ENCODE results near the gene ZC3H18.
A peak's percentile ranks its signal among the peaks of the same experiment; 100 is the strongest.

ZC3H18 gene

DNA sequence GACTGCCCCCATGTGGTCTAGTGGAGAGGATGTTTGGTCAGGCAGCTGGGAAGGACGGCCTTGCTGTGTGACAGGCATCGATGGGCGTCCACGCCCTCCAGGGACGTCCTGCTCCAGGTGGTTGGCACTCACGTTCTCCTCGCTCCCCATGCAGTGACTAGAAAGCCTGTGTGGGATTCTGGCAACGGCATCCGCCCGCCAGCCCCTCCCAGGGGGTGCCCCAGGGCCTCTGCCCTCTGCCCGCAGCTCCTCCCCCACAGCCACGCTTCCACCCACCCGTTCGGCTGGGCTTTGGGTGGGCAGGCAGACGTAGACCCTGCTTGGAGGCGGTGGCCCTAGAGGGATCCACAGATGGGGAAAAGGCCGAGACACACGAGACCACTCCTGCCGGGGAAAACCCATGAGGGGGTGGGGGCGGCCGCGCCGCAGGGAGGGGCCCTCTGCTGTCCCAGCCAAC lies 63.5 kb downstream of the ZC3H18 start:
- Histone ChIP-seq H3K4me3 (peak overlapping the region in 1 of 2 donors; percentile 44), H3K27me3 (peaks cover 0 to 47% of the 10 kb centered on the region in 2 donors), H3K27ac (no peak overlapping the region), H3K36me3 (peaks cover 37 to 49% (median 47%) of the 10 kb centered on the region in 3 donors), H3K9me3 (no peaks in the 10 kb centered on the region), H3K4me1 (peaks cover 0 to 16% (median 14%) of the 10 kb centered on the region in 4 donors)
- DNase-seq: peak in 1 of 2 donors; percentile 37
- no peak for TF ChIP-seq CTCF (IDR thresholded peaks at IDR 0.05)
- intact Hi-C loops (cut with DNase I; ENCODE audit: low total_unique reads): no loop called here

DNA sequence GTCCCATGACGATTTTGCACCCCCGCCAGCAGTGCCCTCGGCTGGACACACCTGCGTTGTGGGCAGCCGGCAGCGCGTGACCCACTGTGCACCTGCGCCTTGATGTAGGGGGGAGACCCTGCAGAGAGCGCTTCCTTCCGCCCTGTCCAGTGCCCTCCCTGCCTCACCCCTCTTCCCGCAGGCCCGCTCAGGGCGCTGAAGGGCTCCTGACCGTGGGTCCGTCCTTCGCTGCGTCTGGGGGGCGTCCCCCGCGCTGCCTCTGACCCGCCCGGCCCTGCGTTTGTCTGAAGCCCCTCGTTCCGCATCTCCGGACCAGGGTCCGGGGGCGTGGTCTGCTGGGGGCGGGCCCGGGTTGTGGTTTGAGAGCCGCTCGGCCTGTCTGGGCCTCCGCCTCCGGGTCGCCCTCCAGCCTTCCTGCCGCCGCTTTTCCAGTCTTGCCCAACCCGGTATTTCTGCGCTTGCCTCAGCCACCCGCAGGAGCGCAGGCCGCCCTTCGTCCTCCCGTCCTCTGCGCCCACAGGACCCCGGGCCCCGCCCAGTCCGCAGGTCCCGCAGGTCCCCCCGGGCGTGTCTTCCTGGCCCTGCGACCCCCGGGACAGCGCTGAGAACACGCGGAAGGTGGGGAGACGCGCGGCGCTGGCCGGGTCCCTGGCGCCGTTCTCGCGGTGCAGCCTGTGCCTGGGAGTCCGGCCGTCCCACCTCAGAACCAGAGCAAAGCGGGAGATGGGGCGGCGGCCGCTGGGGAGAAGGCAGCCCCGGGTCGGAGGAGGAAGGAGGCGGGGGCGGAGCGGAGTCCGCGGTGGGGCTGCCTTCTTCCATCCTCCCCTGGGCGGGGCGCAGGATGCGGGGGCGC lies 64.2 kb downstream of the ZC3H18 start:
- H3K9me3 ChIP-seq: no peaks in the 10 kb centered on the region
- H3K4me3 ChIP-seq: peak overlapping the region; percentile 30 to 44
- no peak overlapping the region for H3K27ac ChIP-seq
- no peak for TF ChIP-seq CTCF (IDR thresholded peaks at IDR 0.05)
- peaks cover 0 to 16% (median 14%) of the 10 kb centered on the region in 4 donors for H3K4me1 ChIP-seq
- peaks cover 32 to 42% (median 40%) of the 10 kb centered on the region in 3 donors for H3K36me3 ChIP-seq
- H3K27me3 ChIP-seq: peaks cover 0 to 54% of the 10 kb centered on the region in 2 donors
- intact Hi-C loops (cut with DNase I; ENCODE audit: low total_unique reads): no loop called here
- DNase-seq: no peak

DNA sequence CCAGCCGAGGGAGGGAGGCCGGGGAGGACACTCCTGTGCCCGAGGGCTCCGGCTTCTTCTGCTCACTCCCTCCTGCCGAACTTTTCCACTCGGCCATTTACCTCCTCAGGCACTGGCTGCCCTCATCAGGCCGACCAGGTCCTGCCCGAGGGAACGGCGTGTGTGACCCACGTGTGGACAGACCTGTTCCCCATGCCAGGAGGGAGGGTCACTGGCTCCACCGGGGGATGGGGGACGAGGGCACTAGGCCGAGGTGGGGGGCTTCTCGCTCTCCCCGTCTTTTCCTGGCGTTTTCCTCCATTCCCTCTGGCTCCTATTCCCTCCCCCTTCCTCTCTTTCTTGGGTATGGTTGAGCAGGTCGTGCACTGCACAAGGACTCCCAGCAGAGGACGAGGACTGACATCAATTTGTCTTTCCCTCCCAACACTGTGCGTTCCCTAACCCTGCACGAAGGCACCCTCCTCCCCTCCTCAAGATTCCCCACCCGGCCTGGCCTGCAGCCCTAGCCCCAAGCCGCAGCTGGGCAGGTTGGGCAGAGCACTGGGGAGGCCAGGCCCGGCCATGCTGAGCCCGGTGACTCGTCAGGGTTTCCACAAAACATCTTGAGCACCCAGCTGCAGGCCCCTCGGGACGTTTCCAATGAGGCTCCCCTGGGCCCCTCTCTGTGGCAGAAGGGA lies 64.9 kb downstream of the ZC3H18 start:
- Histone ChIP-seq H3K9me3 (no peaks in the 10 kb centered on the region), H3K36me3 (peaks cover 24 to 34% (median 32%) of the 10 kb centered on the region in 3 donors), H3K4me1 (peaks cover 0 to 16% (median 14%) of the 10 kb centered on the region in 4 donors), H3K27me3 (peaks cover 0 to 62% of the 10 kb centered on the region in 2 donors), H3K27ac (no peak overlapping the region), H3K4me3 (peak overlapping the region; percentile 30 to 44)
- no peak for TF ChIP-seq CTCF (IDR thresholded peaks at IDR 0.05)
- no peak for DNase-seq
- intact Hi-C loops (cut with DNase I; ENCODE audit: low total_unique reads): no loop called here

- peaks cover 18 to 28% (median 26%) of the 10 kb centered on the region in 3 donors for H3K36me3 ChIP-seq
- intact Hi-C loops (cut with DNase I; ENCODE audit: low total_unique reads): no loop called here
- H3K4me3 ChIP-seq: no peak overlapping the region
- no peak overlapping the region for H3K27ac ChIP-seq
- DNase-seq: no peak
- H3K4me1 ChIP-seq: peaks cover 0 to 16% (median 14%) of the 10 kb centered on the region in 4 donors
- no peaks in the 10 kb centered on the region for H3K9me3 ChIP-seq
- peaks cover 0 to 68% of the 10 kb centered on the region in 2 donors for H3K27me3 ChIP-seq
- no peak for TF ChIP-seq CTCF (IDR thresholded peaks at IDR 0.05)
These were observed 65.6 kb downstream of the ZC3H18 start for GRCh38 chr16:88635671-88636319.

- H3K4me1 ChIP-seq: peaks cover 0 to 16% (median 14%) of the 10 kb centered on the region in 4 donors
- H3K27me3 ChIP-seq: peaks cover 0 to 73% of the 10 kb centered on the region in 2 donors
- H3K4me3 ChIP-seq: no peak overlapping the region
- intact Hi-C loops (cut with DNase I; ENCODE audit: low total_unique reads): no loop called here
- TF ChIP-seq CTCF (IDR thresholded peaks at IDR 0.05): no peak
- H3K27ac ChIP-seq: no peak overlapping the region
- H3K9me3 ChIP-seq: no peaks in the 10 kb centered on the region
- peaks cover 9 to 19% (median 17%) of the 10 kb centered on the region in 3 donors for H3K36me3 ChIP-seq
- DNase-seq: no peak
These were observed 66.5 kb downstream of the ZC3H18 start for GRCh38 chr16:88636488-88637265.
